ENCODE data around the gene NLRC3.

- TF ChIP-seq CTCF (tag by site-specific recombination; IDR thresholded peaks at IDR 0.05) (no peak), ZNF362 (tag by site-specific recombination; IDR thresholded peaks at IDR 0.05) (no peak), ZNF423 (tag by site-specific recombination; IDR thresholded peaks at IDR 0.05) (no peak), ZNF837 (tag by site-specific recombination; IDR thresholded peaks at IDR 0.05) (no peak), ZBTB1 (tag by site-specific recombination; IDR thresholded peaks at IDR 0.05) (no peak), ZNF266 (tag by site-specific recombination; IDR thresholded peaks at IDR 0.05; ENCODE audit: low read depth) (no peak), ZNF274 (IDR thresholded peaks at IDR 0.05; ENCODE audit: low read length) (no peak), ZNF274 (tag by site-specific recombination; IDR thresholded peaks at IDR 0.05; ENCODE audit: borderline replicate concordance) (no peak), ZNF302 (tag by site-specific recombination; IDR thresholded peaks at IDR 0.05; ENCODE audit: low read depth) (no peak), ZNF561 (tag by site-specific recombination; IDR thresholded peaks at IDR 0.05; ENCODE audit: borderline replicate concordance) (no peak), ZBTB26 (tag by site-specific recombination; optimal IDR thresholded peaks at IDR 0.05) (no peak), ZNF121 (tag by site-specific recombination; IDR thresholded peaks at IDR 0.05) (no peak), HOXD13 (CRISPR knock-in tag; IDR thresholded peaks at IDR 0.05; ENCODE audit: borderline replicate concordance) (no peak), ZFP69B (tag by site-specific recombination; IDR thresholded peaks at IDR 0.05) (no peak), ZNF18 (tag by site-specific recombination; IDR thresholded peaks at IDR 0.05) (no peak)
Measured at GRCh38 chr16:3598236-3598635, 21.0 kb upstream of the NLRC3 start.
